ENCODE data around the gene OR2H1.

DNA sequence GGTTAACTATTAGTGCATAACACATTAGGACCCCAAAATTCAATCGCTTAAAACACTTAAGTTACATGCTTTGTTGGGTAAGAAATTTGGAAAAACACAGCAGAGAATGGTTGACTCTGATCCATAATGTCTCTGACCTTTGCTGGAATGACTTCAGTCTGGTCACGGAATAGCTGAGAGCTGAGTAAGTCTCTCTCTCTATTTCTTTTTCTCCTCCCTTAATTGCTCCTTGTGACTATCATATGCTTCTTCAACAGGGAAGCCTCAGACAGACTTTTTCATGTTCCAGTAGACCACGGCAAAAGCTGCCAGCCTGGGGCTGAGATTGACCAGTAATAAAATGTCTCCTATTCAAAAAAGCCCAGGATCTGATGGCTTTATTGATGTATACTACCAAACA, 37.4 kb upstream of the OR2H1 start:
- TF ChIP-seq CTCF (IDR thresholded peaks at IDR 0.05 in 4 of 5, conservative IDR thresholded peaks at IDR 0.05 in 1 of 5) (no peak), POLR2A (IDR thresholded peaks at IDR 0.05) (no peak)

All from gastrocnemius medialis (tissue), 4 donors.